Cardiac muscle cell (in vitro differentiated cells and primary cell): Measurements from ENCODE around the gene OBSCN. TPM values are rescaled to one million over a fixed set of nuclear protein-coding genes. Genes with fewer than 3 reads are reported as not detected.
A peak's percentile ranks its signal among the peaks of the same experiment; 100 is the strongest.
"Not testable (repeated sequence)": the region's sequence is repeated elsewhere in the genome, so short reads cannot be mapped to it uniquely, and the experiment has no call there.

Source experiments
- DNase-seq, 2 donors: peaks; one replicate each; pipeline versions ENCODE4 v3.0.0 to v3.0.0-alpha.2; 2010 to 2017; ENCODE audit warnings: low read depth in 1 of 2, low spot score in 1 of 2
- H3K27ac ChIP-seq: fragments of 200-600 bp; sonication (generic); 2 replicates; pipeline ENCODE4 v1.5.1; 2016
- H3K27me3 ChIP-seq: fragments of 200-600 bp; sonication (generic); 2 replicates; pipeline ENCODE4 v1.6.0; 2016; ENCODE audit warnings: control low read depth
- H3K36me3 ChIP-seq: fragments of 200-600 bp; sonication (generic); 2 replicates; pipeline ENCODE4 v1.5.1; 2016; ENCODE audit warnings: control low read depth
- H3K4me1 ChIP-seq: fragments of 200-600 bp; sonication (generic); 2 replicates; pipeline ENCODE4 v1.8.1; 2017; ENCODE audit warnings: low read depth, mild to moderate bottlenecking, mixed run types
- H3K4me3 ChIP-seq: fragments of 200-600 bp; sonication (generic); 2 replicates; pipeline ENCODE4 v1.5.1; 2016; ENCODE audit warnings: mild to moderate bottlenecking
- H3K9me3 ChIP-seq: fragments of 200-600 bp; sonication (generic); 2 replicates; pipeline ENCODE4 v1.5.1; 2017; ENCODE audit warnings: low read depth, mild to moderate bottlenecking, control low read depth
- polyA plus RNA-seq: library from polyadenylated mRNA; unstranded; fragments of >200 nt; fragmentation: Nextera tagmentation; extraction: Ambion mirVana; gene quantifications from 2 replicates; pipeline ENCODE4 v1.2.1, GENCODE V29; 2016
- total RNA-seq: library from RNA; depleted of rRNA; stranded (reverse); fragments of >200 nt; gene quantifications from 2 replicates; pipeline ENCODE4 v1.2.3, GENCODE V29; 2016
- TF ChIP-seq, protein P1 (sequence below): IDR thresholded peaks from 2 replicates; pipeline ENCODE4 v1.5.1; 2012; ENCODE audit warnings: low read depth, mild to moderate bottlenecking, low read length

The OBSCN gene
- total and polyA plus RNA-seq, 2 experiments from 2014 or later: 87.1 to 390 TPM

DNA sequence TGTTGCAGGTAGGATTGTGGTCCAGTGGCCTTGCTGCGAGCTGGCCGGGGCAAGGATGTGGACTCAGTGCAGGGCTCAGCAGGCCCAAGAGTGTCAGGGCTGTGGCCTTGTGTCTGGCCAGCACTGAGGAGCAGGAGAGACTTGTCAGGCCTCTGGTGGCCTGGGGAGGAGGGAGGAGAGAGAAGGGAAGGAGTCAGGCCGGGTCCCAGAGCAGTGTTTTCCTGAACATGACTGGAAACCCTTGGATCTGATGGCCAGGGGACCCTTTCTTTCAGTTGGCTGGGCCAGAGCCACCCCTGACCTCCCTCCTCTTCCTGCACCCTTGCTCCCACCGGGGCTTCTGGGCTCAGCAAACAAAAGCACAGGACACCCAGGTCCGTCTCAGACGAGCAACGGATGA lies 37.2 kb upstream of the OBSCN start:
- H3K27ac ChIP-seq: no peak overlapping the region
- H3K4me1 ChIP-seq: no peaks in the 10 kb centered on the region
- no peaks in the 10 kb centered on the region for H3K9me3 ChIP-seq
- TF ChIP-seq, protein P1, sequence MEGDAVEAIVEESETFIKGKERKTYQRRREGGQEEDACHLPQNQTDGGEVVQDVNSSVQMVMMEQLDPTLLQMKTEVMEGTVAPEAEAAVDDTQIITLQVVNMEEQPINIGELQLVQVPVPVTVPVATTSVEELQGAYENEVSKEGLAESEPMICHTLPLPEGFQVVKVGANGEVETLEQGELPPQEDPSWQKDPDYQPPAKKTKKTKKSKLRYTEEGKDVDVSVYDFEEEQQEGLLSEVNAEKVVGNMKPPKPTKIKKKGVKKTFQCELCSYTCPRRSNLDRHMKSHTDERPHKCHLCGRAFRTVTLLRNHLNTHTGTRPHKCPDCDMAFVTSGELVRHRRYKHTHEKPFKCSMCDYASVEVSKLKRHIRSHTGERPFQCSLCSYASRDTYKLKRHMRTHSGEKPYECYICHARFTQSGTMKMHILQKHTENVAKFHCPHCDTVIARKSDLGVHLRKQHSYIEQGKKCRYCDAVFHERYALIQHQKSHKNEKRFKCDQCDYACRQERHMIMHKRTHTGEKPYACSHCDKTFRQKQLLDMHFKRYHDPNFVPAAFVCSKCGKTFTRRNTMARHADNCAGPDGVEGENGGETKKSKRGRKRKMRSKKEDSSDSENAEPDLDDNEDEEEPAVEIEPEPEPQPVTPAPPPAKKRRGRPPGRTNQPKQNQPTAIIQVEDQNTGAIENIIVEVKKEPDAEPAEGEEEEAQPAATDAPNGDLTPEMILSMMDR: no peak
- no peak overlapping the region for H3K4me3 ChIP-seq
- DNase-seq: no peak
- no peaks in the 10 kb centered on the region for H3K27me3 ChIP-seq
- no peaks in the 10 kb centered on the region for H3K36me3 ChIP-seq

DNA sequence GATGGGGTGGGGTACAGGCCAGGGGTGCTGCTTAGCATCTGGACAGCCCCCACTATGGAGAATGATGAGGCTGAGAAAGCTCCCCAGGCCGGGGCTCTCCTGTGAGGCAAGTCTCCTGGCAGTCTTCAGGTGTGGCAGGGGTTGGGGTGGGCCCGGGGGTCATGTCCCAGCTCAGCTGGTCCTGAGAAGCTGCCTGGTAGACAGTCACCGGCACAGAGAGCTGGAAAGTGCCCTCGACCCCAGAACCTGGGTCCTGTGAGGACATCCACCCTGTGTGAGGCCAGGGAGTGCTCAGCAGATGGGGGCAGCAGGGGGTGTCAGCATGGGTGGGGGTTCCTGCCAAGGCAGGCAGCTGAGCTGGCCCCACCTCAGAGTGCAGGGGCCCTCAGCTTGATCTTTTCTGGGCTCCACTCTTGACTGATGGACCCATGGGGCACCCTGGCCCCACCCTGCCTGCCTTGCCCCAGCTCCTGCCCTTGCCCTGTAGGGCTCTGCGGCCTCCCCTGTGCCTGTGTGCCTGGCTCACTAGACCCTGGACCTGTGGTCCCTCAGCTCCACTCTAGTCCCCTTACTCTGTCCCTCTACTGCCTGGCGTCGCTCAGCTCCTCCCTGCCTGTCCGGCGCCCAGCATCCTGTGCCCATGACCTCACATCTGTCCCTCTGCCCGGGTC lies 36.5 kb upstream of the OBSCN start:
- Histone ChIP-seq H3K36me3 (no peaks in the 10 kb centered on the region), H3K27me3 (no peaks in the 10 kb centered on the region), H3K4me1 (no peaks in the 10 kb centered on the region), H3K27ac (no peak overlapping the region), H3K4me3 (no peak overlapping the region), H3K9me3 (no peaks in the 10 kb centered on the region)
- DNase-seq: no peak
- TF ChIP-seq, protein P1: no peak

DNA sequence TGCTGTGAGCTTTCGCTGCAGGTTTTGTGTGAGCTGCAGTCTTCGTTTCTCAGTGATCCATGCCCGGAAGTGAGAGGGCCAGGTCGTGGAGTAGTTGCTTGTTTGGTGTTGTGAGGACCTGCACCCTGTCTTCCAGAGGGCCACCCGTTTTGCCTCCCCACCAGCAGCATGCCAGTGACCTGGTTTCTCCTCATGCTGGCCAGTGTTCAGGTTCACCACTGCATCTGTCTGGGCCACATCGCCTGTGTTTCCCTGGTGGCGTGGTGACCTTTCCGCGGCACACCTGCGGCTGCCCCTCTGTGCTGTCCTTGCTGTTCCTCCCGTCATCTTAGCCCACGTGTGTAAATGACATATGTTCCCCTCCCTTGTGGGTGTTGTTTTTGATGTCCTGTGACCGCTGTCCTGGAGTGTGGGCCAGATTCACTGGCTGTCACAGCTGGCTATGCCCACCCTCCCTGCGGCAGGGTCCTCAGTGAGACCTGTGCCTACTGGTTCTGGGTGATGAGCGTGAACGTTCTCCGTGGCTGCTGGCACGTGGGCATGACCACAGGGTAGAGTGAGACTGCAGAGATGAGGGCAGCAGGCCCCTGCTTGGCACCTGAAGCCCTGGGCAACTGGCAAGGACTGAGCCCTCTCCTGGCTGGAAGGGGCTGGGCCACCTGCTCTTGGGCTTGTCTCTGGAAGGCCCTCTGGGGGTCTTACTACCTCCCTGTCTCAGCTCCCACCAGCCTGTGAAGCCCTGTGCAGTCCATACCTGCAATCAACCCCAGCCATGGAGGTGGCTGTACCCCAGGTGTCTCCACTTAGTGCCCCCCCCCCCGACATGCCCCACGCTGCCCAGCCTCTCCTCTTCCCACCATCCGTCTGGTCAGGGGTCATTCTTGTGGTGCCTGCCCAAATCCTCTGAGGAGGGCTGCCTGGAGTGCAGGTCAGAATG lies 35.0 kb upstream of the OBSCN start:
- H3K27ac ChIP-seq: no peak overlapping the region
- H3K27me3 ChIP-seq: no peaks in the 10 kb centered on the region
- H3K4me3 ChIP-seq: no peak overlapping the region
- TF ChIP-seq, protein P1: no peak
- DNase-seq: no peak
- no peaks in the 10 kb centered on the region for H3K36me3 ChIP-seq
- no peaks in the 10 kb centered on the region for H3K9me3 ChIP-seq
- no peaks in the 10 kb centered on the region for H3K4me1 ChIP-seq

DNA sequence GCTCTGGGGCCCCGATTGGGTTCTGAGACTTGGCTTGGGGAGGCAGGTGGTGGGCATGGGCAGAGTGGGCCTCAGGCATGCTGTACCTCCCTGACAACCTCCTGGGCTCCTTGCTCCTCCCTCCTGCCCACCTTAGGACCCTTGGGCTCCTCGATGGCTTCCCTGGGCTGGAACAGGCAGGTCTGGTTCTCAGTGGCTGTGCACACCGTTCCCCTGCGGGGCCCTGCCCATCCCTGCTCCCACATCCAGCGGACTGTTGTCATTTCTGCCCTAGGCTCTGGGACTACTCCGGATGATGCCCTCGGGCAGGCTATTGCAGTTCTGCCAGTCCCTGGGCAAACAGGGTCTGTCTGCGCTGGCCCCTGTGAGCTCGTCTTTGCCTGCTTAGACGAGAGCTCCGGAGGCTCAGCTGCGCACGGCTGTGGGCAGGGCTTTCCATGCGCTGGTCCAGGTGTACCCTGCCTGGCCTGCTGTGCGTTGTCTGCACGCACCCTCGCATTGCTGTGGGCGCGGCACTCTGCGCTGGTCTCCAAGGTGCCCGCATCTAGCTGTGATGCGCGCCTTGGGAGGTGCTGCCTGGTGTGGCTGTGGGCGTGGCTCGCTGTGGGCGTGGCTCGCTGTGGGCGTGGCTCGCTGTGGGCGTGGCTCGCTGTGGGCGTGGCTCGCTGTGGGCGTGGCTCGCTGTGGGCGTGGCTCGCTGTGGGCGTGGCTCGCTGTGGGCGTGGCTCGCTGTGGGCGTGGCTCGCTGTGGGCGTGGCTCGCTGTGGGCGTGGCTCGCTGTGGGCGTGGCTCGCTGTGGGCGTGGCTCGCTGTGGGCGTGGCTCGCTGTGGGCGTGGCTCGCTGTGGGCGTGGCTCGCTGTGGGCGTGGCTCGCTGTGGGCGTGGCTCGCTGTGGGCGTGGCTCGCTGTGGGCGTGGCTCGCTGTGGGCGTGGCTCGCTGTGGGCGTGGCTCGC lies 34.0 kb upstream of the OBSCN start:
- not testable (repeated sequence) for H3K4me1 ChIP-seq, H3K27ac ChIP-seq, H3K9me3 ChIP-seq, H3K36me3 ChIP-seq, H3K27me3 ChIP-seq, H3K4me3 ChIP-seq
- DNase-seq: peak in 1 of 2 donors; percentile 24

DNA sequence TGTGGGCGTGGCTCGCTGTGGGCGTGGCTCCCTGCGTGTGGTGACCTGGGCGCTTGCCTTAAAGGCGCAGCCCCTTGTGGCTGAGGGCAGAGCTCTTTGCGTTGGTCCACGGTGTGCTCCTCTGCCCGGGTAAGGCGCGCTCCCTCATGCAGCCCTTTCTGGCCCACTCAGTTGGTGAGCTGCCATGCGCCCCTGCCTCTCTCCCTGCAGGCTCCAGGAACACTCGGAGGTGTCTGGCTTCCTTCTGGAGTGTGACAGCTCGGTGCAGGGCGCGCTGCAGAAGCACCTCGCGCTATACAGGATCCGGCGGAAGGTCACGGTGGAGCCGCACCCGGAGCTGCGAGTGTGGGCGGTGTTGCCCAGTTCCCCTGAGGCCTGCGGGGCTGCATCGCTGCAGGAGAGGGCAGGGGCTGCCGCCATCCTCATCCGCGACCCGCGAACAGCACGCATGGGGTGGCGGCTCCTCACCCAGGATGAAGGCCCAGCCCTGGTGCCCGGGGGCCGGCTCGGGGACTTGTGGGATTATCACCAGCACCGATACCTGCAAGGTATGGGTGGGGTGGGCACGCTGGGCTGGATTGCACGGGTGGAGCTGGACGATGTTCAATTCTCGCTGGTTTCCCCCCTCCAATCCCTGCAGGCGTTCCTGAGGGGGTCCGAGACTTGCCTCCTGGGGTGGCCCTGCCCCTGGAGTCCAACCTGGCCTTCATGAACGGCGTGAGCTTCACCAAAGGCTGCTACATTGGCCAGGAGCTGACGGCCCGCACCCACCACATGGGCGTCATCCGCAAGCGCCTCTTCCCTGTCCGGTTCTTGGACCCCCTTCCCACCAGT lies 33.1 kb upstream of the OBSCN start:
- Histone ChIP-seq H3K4me3 (no peak overlapping the region), H3K27ac (no peak overlapping the region), H3K27me3 (no peaks in the 10 kb centered on the region), H3K36me3 (no peaks in the 10 kb centered on the region), H3K9me3 (no peaks in the 10 kb centered on the region), H3K4me1 (no peaks in the 10 kb centered on the region)
- peak in 1 of 2 donors; percentile 7 for DNase-seq
- TF ChIP-seq, protein P1: no peak
